NCI-H1436 (cell line): ENCODE results near the gene ICOS.

ENCODE experiments used
- DNase-seq: peaks from one replicate; lab custom pipeline; 2025; lab: John Stamatoyannopoulos, UW

The ICOS gene

GRCh38 chr2:203936535-203936934 is at the start of gene ICOS:
Gene ICOS, plus strand, starts transcription at chr2:203936763. Its CDS starts 52 bp downstream, at chr2:203936815.
- DNase-seq: no peak

GRCh38 chr2:203887677-203888076 is 48.9 kb upstream of the ICOS start:
- no peak for DNase-seq

GRCh38 chr2:203889542-203889941 is 47.0 kb upstream of the ICOS start:
- DNase-seq: no peak

- DNase-seq: no peak
Observed at GRCh38 chr2:203889944-203890343, 46.6 kb upstream of the ICOS start.

GRCh38 chr2:203890733-203891132 is 45.8 kb upstream of the ICOS start:
- DNase-seq: no peak

- DNase-seq: no peak
Observed at GRCh38 chr2:203891474-203891873, 45.1 kb upstream of the ICOS start.

GRCh38 chr2:203892207-203892606 is 44.4 kb upstream of the ICOS start:
- no peak for DNase-seq

GRCh38 chr2:203893401-203893800 is 43.2 kb upstream of the ICOS start:
- no peak for DNase-seq

- no peak for DNase-seq
Observed at GRCh38 chr2:203893840-203894239, 42.7 kb upstream of the ICOS start.

GRCh38 chr2:203894262-203894661 is 42.3 kb upstream of the ICOS start:
- no peak for DNase-seq

GRCh38 chr2:203897544-203897943 is 39.0 kb upstream of the ICOS start:
- DNase-seq: no peak

- no peak for DNase-seq
Observed at GRCh38 chr2:203898657-203899056, 37.9 kb upstream of the ICOS start.

GRCh38 chr2:203900253-203900652 is 36.3 kb upstream of the ICOS start:
- no peak for DNase-seq

GRCh38 chr2:203904022-203904421 is 32.5 kb upstream of the ICOS start:
- DNase-seq: no peak

- no peak for DNase-seq
Observed at GRCh38 chr2:203905656-203906055, 30.9 kb upstream of the ICOS start.

GRCh38 chr2:203908066-203908796 is 28.3 kb upstream of the ICOS start:
- DNase-seq: no peak

GRCh38 chr2:203908797-203909185 is 27.8 kb upstream of the ICOS start:
- no peak for DNase-seq

GRCh38 chr2:203909261-203909967 is 27.1 kb upstream of the ICOS start:
- peak; percentile 14 for DNase-seq

- no peak for DNase-seq
Observed at GRCh38 chr2:203909974-203910373, 26.6 kb upstream of the ICOS start.

GRCh38 chr2:203913947-203914346 is 22.6 kb upstream of the ICOS start:
- DNase-seq: no peak

- no peak for DNase-seq
Observed at GRCh38 chr2:203914546-203915182, 21.9 kb upstream of the ICOS start.

GRCh38 chr2:203915256-203915655 is 21.3 kb upstream of the ICOS start:
- no peak for DNase-seq

- DNase-seq: no peak
Observed at GRCh38 chr2:203916756-203917155, 19.8 kb upstream of the ICOS start.
